Frontal cortex (tissue), 4 donors: ENCODE data around the gene MOCS1. TPM values are rescaled to one million over a fixed set of nuclear protein-coding genes. Genes with fewer than 3 reads are reported as not detected.

ENCODE experiments used
- DNase-seq, 2 donors: peaks; one replicate each; pipeline ENCODE4 v3.0.0; 2012; ENCODE audit warnings: low spot score in 2 of 2
- FAIRE-seq: peaks from 2 replicates; lab custom pipeline; 2012; peaks lifted over from hg19 to GRCh38; lab: Jason Lieb, UNC
- total RNA-seq: library from RNA; depleted of rRNA; stranded (reverse); fragments of >200 nt; gene quantifications from one replicate; pipeline ENCODE4 v1.2.3, GENCODE V29; 2014
- donor health status: control.
- donor health status: control.
- donor health status: control.

The MOCS1 gene
- total RNA-seq, 1 donor from 2014 or later, result 5.7 TPM

- DNase-seq, result no peak
Observed at GRCh38 chr6:39927159-39927558, 7.1 kb downstream of the MOCS1 start.

GRCh38 chr6:39926668-39927067, 7.6 kb downstream of the MOCS1 start:
- no peak for FAIRE-seq
- peak in 1 of 2 donors; percentile 36 for DNase-seq

More at GRCh38 chr6:39927159-39927558, 7.1 kb downstream of the MOCS1 start:
- FAIRE-seq, result no peak

GRCh38 chr6:39925931-39926290, 8.4 kb downstream of the MOCS1 start:
- DNase-seq (no peak), FAIRE-seq (no peak)

GRCh38 chr6:39925191-39925930, 8.9 kb downstream of the MOCS1 start:
- FAIRE-seq (no peak), DNase-seq (no peak)

GRCh38 chr6:39924283-39924682, 10.0 kb downstream of the MOCS1 start:
- DNase-seq (peak in 1 of 2 donors; percentile 18), FAIRE-seq (no peak)

- no peak for FAIRE-seq
Observed at GRCh38 chr6:39923861-39924260, 10.4 kb downstream of the MOCS1 start.

GRCh38 chr6:39923394-39923793, 10.9 kb downstream of the MOCS1 start:
- FAIRE-seq (no peak), DNase-seq (peak in 1 of 2 donors; percentile 22)

More at GRCh38 chr6:39923861-39924260, 10.4 kb downstream of the MOCS1 start:
- no peak for DNase-seq

GRCh38 chr6:39922821-39923220, 11.4 kb downstream of the MOCS1 start:
- DNase-seq (no peak), FAIRE-seq (no peak)

- FAIRE-seq, result no peak
- no peak for DNase-seq
Observed at GRCh38 chr6:39920157-39920556, 14.1 kb downstream of the MOCS1 start.

GRCh38 chr6:39918831-39919230, 15.4 kb downstream of the MOCS1 start:
- FAIRE-seq (no peak), DNase-seq (no peak)

GRCh38 chr6:39917981-39918380, 16.3 kb downstream of the MOCS1 start:
- no peak for DNase-seq
- no peak for FAIRE-seq

GRCh38 chr6:39917329-39917728, 16.9 kb downstream of the MOCS1 start:
- DNase-seq (no peak), FAIRE-seq (no peak)

- FAIRE-seq (no peak), DNase-seq (no peak)
Observed at GRCh38 chr6:39915866-39916265, 18.4 kb downstream of the MOCS1 start.

- DNase-seq, result no peak
- FAIRE-seq, result no peak
Observed at GRCh38 chr6:39914239-39914638, 20.0 kb downstream of the MOCS1 start.

- FAIRE-seq (no peak), DNase-seq (no peak)
Observed at GRCh38 chr6:39913391-39913916, 20.8 kb downstream of the MOCS1 start.

GRCh38 chr6:39912446-39912845, 21.8 kb downstream of the MOCS1 start:
- DNase-seq, result no peak
- no peak for FAIRE-seq

- DNase-seq (no peak), FAIRE-seq (no peak)
Observed at GRCh38 chr6:39911513-39912125, 22.6 kb downstream of the MOCS1 start.

GRCh38 chr6:39910744-39911143, 23.5 kb downstream of the MOCS1 start:
- FAIRE-seq, result no peak
- no peak for DNase-seq

GRCh38 chr6:39910164-39910563, 24.1 kb downstream of the MOCS1 start:
- DNase-seq (no peak), FAIRE-seq (no peak)

GRCh38 chr6:39909701-39910100, 24.6 kb downstream of the MOCS1 start:
- DNase-seq, result no peak
- no peak for FAIRE-seq

GRCh38 chr6:39908838-39909583, 25.3 kb downstream of the MOCS1 start:
- DNase-seq (no peak), FAIRE-seq (no peak)
